Activated CD4-positive, alpha-beta T cell treated with anti-CD3 and anti-CD28 coated beads for 1 hour (primary cell): Measurements from ENCODE around the gene ANKRD36B.
A peak's percentile ranks its signal among the peaks of the same experiment; 100 is the strongest.
"Not testable (repeated sequence)": the region's sequence is repeated elsewhere in the genome, so short reads cannot be mapped to it uniquely, and the experiment has no call there.

Experiments used
- DNase-seq: peaks from one replicate; pipeline ENCODE4 v3.0.0-alpha.2; 2020

Gene ANKRD36B

GRCh38 chr2:97589598-97590510, at the start of gene ANKRD36B:
Gene ANKRD36B, minus strand, starts transcription at chr2:97589877. Its CDS starts 192 bp downstream, at chr2:97589685.
- peak; percentile 58 for DNase-seq

GRCh38 chr2:97626049-97626430, 36.4 kb upstream of the ANKRD36B start:
- not testable (repeated sequence) for DNase-seq

GRCh38 chr2:97625354-97626048, 35.8 kb upstream of the ANKRD36B start:
- DNase-seq, result not testable (repeated sequence)

GRCh38 chr2:97622976-97623375, 33.3 kb upstream of the ANKRD36B start:
- not testable (repeated sequence) for DNase-seq

GRCh38 chr2:97620492-97620891, 30.8 kb upstream of the ANKRD36B start:
- DNase-seq, result not testable (repeated sequence)

GRCh38 chr2:97618939-97619827, 29.5 kb upstream of the ANKRD36B start:
- not testable (repeated sequence) for DNase-seq

- DNase-seq, result no peak
These were observed 28.2 kb upstream of the ANKRD36B start for GRCh38 chr2:97617911-97618310.

GRCh38 chr2:97615746-97616145, 26.1 kb upstream of the ANKRD36B start:
- DNase-seq, result not testable (repeated sequence)

- DNase-seq, result not testable (repeated sequence)
These were observed 22.2 kb upstream of the ANKRD36B start for GRCh38 chr2:97611895-97612294.

- DNase-seq, result not testable (repeated sequence)
These were observed 19.1 kb upstream of the ANKRD36B start for GRCh38 chr2:97608745-97609144.

- DNase-seq, result not testable (repeated sequence)
These were observed 16.1 kb upstream of the ANKRD36B start for GRCh38 chr2:97605524-97606339.

GRCh38 chr2:97605109-97605508, 15.4 kb upstream of the ANKRD36B start:
- DNase-seq, result not testable (repeated sequence)

- DNase-seq, result not testable (repeated sequence)
These were observed 11.9 kb upstream of the ANKRD36B start for GRCh38 chr2:97601537-97601936.

GRCh38 chr2:97596180-97596579, 6.5 kb upstream of the ANKRD36B start:
- DNase-seq, result not testable (repeated sequence)

GRCh38 chr2:97593520-97593919, 3.8 kb upstream of the ANKRD36B start:
- not testable (repeated sequence) for DNase-seq

- DNase-seq, result peak; percentile 55
These were observed 1.1 kb upstream of the ANKRD36B start for GRCh38 chr2:97590515-97591394.

- not testable (repeated sequence) for DNase-seq
These were observed 450 bp downstream of the ANKRD36B start for GRCh38 chr2:97589257-97589597.

- DNase-seq, result not testable (repeated sequence)
These were observed 24.0 kb downstream of the ANKRD36B start for GRCh38 chr2:97565674-97566073.

- not testable (repeated sequence) for DNase-seq
These were observed 37.3 kb downstream of the ANKRD36B start for GRCh38 chr2:97552406-97552805.

- not testable (repeated sequence) for DNase-seq
These were observed 39.2 kb downstream of the ANKRD36B start for GRCh38 chr2:97550498-97550897.

- not testable (repeated sequence) for DNase-seq
These were observed 40.6 kb downstream of the ANKRD36B start for GRCh38 chr2:97549058-97549457.
